Measurements from ENCODE around the gene MBD3L2. TPM values are rescaled to one million over a fixed set of nuclear protein-coding genes. Genes with fewer than 3 reads are reported as not detected.
A peak's percentile ranks its signal among the peaks of the same experiment; 100 is the strongest.

MBD3L2 gene
- total and polyA plus RNA-seq, 9 of the 15 experiments (the other 6 are each of a cell fraction or from before 2014, with no cell fraction given), result not detected

GRCh38 chr19:7069042-7069903 lies 20.2 kb downstream of the MBD3L2 start, which contains the start of gene ZNF557 (continued):
- TF ChIP-seq, protein P1, sequence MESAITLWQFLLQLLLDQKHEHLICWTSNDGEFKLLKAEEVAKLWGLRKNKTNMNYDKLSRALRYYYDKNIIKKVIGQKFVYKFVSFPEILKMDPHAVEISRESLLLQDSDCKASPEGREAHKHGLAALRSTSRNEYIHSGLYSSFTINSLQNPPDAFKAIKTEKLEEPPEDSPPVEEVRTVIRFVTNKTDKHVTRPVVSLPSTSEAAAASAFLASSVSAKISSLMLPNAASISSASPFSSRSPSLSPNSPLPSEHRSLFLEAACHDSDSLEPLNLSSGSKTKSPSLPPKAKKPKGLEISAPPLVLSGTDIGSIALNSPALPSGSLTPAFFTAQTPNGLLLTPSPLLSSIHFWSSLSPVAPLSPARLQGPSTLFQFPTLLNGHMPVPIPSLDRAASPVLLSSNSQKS (CRISPR knock-in tag; IDR thresholded peaks at IDR 0.05), result no peak
- TF ChIP-seq ZSCAN29 (IDR thresholded peaks at IDR 0.05), result no peak
- no peak for TF ChIP-seq PHF21A (IDR thresholded peaks at IDR 0.05; ENCODE audit: borderline replicate concordance, low read depth)
- no peak for TF ChIP-seq ZNF79 (CRISPR knock-in tag; IDR thresholded peaks at IDR 0.05; ENCODE audit: low read depth)
- no peak for TF ChIP-seq ZNF583 (CRISPR knock-in tag; IDR thresholded peaks at IDR 0.05)
- no peak; the same call in 1 of the 2 replicates for TF ChIP-seq KAT8 (IDR thresholded peaks at IDR 0.05; ENCODE audit: low read depth)
- 0 out of 2 replicates have a peak, but pooled peaks have one; percentile 46 for TF ChIP-seq NBN (IDR thresholded peaks at IDR 0.05; ENCODE audit: low read depth)
- no peak for TF ChIP-seq PURB (CRISPR knock-in tag; IDR thresholded peaks at IDR 0.05; ENCODE audit: low read depth)
- TF ChIP-seq, protein P2, sequence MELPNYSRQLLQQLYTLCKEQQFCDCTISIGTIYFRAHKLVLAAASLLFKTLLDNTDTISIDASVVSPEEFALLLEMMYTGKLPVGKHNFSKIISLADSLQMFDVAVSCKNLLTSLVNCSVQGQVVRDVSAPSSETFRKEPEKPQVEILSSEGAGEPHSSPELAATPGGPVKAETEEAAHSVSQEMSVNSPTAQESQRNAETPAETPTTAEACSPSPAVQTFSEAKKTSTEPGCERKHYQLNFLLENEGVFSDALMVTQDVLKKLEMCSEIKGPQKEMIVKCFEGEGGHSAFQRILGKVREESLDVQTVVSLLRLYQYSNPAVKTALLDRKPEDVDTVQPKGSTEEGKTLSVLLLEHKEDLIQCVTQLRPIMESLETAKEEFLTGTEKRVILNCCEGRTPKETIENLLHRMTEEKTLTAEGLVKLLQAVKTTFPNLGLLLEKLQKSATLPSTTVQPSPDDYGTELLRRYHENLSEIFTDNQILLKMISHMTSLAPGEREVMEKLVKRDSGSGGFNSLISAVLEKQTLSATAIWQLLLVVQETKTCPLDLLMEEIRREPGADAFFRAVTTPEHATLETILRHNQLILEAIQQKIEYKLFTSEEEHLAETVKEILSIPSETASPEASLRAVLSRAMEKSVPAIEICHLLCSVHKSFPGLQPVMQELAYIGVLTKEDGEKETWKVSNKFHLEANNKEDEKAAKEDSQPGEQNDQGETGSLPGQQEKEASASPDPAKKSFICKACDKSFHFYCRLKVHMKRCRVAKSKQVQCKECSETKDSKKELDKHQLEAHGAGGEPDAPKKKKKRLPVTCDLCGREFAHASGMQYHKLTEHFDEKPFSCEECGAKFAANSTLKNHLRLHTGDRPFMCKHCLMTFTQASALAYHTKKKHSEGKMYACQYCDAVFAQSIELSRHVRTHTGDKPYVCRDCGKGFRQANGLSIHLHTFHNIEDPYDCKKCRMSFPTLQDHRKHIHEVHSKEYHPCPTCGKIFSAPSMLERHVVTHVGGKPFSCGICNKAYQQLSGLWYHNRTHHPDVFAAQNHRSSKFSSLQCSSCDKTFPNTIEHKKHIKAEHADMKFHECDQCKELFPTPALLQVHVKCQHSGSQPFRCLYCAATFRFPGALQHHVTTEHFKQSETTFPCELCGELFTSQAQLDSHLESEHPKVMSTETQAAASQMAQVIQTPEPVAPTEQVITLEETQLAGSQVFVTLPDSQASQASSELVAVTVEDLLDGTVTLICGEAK (IDR thresholded peaks at IDR 0.05), result peak; percentile 97
- TF ChIP-seq, protein P2 (CRISPR knock-in tag; IDR thresholded peaks at IDR 0.05), result no peak
- TF ChIP-seq MED1 (CRISPR knock-in tag; IDR thresholded peaks at IDR 0.05; ENCODE audit: borderline replicate concordance), result no peak
- peak in 1 of 2 experiments; percentile 53; a peak in 1 of 4 replicates for TF ChIP-seq TEAD1 (CRISPR knock-in tag; IDR thresholded peaks at IDR 0.05)
- TF ChIP-seq NFE2 (IDR thresholded peaks at IDR 0.05; ENCODE audit: low read depth), result no peak
- no peak for TF ChIP-seq ZNF24 (IDR thresholded peaks at IDR 0.05)
- TF ChIP-seq MBD2 (IDR thresholded peaks at IDR 0.05; ENCODE audit: borderline replicate concordance, low read depth), result peak; percentile 23; the same call in 1 of the 2 replicates
